AG09319 (cell line): ENCODE measurements around the gene EHD2.
"Not testable (repeated sequence)": the region's sequence is repeated elsewhere in the genome, so short reads cannot be mapped to it uniquely, and the experiment has no call there.

Experiments used
- DNase-seq: peaks from one replicate; pipeline ENCODE4 v3.0.0-alpha.2; 2010; ENCODE audit warnings: low read depth; ENCODE audit errors: extremely low read depth
- TF ChIP-seq, protein P1 (sequence below): IDR thresholded peaks from 2 replicates; pipeline ENCODE4 v1.5.1; 2011; ENCODE audit warnings: low read depth, mild to moderate bottlenecking, inconsistent platforms, low read length, moderate library complexity

The EHD2 gene

DNA sequence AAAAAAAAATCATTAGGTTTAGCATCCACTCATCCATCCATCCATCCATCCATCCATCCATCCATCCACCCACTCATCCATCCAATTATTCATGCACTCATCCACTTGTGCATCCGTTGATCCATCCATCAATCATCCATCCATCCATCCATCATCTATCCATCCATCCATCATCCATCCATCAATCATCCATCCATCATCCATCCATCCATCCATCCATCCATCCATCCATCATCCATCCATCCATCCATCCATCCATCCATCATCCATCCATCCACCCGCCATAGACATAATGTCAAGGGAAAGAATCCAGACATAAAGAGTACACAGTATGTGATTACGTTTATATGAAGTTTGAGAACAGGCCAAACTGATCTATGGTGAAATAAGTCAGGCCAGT lies 56.3 kb downstream of the EHD2 start:
- TF ChIP-seq, protein P1, sequence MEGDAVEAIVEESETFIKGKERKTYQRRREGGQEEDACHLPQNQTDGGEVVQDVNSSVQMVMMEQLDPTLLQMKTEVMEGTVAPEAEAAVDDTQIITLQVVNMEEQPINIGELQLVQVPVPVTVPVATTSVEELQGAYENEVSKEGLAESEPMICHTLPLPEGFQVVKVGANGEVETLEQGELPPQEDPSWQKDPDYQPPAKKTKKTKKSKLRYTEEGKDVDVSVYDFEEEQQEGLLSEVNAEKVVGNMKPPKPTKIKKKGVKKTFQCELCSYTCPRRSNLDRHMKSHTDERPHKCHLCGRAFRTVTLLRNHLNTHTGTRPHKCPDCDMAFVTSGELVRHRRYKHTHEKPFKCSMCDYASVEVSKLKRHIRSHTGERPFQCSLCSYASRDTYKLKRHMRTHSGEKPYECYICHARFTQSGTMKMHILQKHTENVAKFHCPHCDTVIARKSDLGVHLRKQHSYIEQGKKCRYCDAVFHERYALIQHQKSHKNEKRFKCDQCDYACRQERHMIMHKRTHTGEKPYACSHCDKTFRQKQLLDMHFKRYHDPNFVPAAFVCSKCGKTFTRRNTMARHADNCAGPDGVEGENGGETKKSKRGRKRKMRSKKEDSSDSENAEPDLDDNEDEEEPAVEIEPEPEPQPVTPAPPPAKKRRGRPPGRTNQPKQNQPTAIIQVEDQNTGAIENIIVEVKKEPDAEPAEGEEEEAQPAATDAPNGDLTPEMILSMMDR: no peak
- DNase-seq: no peak

DNA sequence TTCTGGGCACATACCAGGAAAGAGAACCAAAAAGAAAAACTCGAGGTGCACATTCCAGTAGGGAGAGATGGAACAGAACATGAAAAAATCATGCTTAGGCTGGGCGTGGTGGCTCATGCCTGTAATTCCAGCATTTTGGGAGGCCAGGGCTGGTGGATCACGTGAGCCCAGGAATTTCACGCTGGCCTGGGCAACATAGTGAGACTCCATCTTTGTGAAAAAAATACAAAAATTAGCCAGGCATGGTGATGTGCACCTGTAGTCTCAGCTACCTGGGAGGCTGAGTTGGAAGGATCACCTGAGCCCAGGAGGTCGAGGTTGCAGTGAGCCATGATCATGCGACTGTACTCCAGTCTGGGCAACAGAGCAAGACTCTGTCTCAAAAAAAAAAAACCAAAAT lies 58.1 kb downstream of the EHD2 start:
- not testable (repeated sequence) for DNase-seq

DNA sequence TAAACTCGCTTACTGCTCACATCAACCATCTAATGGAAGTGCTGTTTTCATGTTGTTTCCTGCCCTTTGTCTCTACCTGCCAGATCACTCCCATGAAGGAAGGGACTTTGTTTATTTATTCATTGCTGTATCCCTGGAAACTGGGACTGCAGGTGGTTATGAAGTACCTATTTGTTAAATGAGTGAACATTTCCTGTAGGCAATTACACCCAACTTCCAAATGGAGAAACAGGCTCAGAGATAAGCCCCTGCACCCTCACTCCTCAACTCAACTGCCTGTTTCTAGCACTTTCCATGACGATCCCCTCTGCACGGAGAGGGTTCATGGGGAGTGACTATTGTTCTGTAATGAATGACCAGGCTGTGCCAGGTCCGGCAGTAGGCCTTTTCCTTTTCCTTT lies 63.3 kb downstream of the EHD2 start:
- DNase-seq: no peak
- TF ChIP-seq, protein P1: no peak

DNA sequence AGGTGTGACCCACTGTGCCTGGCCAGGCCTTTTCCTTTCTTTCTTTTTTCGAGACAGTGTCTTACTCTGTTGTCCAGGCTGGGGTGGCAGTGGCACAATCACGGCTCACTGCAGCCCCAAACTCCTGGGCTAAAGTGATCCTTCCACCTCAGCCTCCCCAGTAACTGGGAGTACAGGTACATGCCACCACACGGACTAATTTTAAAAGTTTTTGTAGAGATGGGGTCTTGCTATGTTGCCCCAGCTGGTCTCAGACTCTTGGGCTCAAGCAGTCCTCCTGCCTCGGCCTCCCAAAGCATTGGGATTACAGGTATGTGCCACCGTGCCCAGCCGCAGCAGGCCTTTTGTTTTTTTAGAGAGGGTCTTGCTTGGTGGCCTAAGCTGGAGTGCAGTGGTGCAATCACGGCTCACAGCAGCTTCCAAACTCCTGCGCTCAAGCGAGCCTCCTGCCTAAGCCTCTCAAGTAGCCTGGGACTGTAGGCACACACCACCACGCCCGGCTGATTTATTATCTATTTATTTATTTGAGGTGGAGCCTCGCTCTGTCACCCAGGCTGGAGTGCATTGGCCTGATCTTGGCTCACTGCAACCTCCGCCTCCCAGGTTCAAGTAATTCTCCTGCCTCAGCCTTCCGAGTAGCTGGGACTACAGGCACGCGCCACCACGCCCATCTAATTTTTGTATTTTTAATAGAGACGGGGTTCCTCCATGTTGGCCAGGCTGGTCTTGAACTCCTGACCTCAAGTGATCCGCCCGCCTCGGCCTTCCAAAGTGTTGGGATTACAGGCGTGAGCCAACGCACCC lies 64.2 kb downstream of the EHD2 start:
- not testable (repeated sequence) for DNase-seq

DNA sequence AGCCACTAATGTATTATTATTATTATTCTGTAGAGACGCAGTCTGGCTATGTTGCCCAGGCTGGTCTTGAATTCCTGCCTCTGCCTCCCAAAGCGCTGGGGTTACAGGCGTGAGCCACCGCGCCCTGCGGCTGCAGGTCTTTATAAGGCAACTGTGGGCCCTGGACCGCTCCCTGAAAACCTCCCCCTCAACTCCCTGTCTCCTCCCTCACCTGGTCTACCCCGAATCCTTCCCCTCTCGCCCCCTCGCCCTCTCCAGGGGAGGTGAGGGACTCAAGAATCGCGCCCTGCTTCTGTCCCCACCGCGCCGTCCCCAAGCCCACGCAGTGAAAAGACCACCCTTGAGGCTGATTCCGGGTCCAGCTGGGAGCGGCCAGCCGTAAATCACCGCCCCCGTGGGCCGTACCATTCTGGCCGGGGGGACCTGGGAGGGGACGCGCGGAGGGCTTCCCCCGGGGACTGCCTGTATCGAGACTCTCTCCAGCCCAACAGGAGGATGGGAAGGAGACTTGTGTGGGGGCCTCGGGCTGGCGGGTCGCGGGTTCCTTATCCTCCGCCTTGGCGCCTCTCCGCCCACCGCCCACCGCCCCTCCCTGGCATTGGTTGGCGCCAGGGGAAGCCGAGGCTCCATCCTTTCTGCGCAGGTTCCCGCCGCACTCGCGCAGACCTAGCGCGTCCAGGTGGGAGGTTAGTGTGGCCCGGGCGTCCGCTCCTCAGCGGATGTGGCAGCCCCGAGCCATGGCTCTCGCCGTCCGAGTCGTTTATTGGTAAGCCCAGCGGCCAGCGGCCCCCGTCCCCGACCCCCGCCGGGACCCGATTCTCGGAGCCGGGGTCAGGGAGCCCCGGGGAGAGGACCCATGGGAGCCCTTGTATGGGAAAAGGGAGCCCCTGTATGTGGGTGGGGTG lies 65.1 kb downstream of the EHD2 start, which contains the start of gene SELENOW:
Gene SELENOW, plus strand, starts transcription at position 655 of the 905 bp plus-strand sequence. Its CDS starts 83 bp downstream, at position 738.
- DNase-seq: no peak
- TF ChIP-seq, protein P1: no peak

DNA sequence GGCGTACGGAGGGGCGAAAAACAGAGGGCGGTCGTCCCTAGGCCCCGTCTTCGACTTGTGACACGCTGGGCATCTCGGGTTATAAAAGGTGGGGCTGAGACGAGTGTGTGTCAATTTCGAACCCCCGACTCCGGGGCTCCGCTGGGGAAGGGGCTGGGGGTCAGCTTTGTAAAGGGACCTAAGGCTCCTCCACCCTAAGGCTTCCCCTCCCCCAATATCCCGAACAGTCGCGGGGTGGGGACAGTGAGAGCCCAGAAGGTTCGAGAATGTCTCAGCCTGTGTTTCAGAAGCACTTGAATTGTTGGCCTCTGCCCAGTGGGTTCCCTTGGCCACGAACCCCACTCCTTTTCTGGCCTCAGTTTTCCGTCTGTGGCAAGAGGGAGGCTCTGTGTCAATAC lies 65.7 kb downstream of the EHD2 start:
- TF ChIP-seq, protein P1: no peak
- no peak for DNase-seq

DNA sequence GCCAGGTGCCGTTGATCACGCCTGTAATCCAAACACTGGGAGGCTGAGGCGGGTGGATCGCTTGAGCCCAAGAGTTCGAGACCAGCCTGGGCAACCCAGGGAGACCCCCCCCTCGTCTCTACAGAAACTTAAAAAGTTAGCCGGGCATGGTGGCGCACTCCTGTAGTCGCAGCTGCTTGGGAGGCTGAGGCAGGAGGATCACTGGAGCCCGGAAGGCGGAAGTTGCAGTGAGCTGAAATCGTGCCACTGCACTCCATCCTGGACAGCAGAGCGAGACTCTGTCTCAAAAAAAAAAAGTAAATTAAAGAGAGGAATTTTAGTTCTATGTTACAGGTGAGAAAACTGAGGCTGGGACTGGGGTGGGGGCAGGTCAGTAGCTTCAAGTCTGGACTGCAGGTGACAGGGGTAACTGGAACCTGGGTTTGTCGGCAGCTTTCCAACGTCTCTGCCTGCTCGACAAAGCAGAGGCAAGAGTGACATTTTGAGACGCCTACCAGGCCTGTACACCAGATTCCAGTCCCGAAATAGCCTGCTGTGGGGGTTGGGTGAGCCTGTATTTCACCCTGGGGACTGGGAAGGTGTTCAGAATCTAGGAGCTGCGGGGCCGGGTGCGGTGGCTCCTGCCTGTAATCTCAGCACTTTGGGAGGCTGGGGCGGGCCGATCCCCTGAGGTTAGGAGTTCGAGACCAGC lies 66.4 kb downstream of the EHD2 start:
- TF ChIP-seq, protein P1: no peak
- DNase-seq: no peak

DNA sequence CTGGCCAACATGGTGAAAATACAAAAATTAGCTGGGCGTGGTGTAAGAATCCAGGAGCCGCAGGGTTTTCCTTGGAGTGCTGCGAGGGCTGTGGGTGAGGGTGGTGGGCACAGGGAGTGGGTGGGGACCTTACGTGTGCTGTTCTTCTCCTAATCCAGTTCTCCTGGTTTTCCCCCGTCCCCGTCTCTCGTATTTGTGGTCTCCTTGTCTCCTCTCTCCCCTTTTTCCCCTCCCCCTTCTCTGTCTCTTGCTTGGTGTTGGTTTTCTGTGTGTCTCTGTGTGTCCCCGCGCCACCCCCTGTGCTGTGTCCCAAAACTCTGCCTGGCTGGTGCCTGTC lies 67.0 kb downstream of the EHD2 start:
- no peak for DNase-seq
- TF ChIP-seq, protein P1: no peak
